PC-9 (cell line): Measurements from ENCODE around the gene HES7. TPM values are rescaled to one million over a fixed set of nuclear protein-coding genes. Genes with fewer than 3 reads are reported as not detected.

Source experiments
- BruUV-seq: library from RNA; stranded (reverse); fragments of 400-500 nt; replicated peaks from 2 replicates; lab custom pipeline; 2021; lab: Mats Ljungman, UMichigan
- CTCF ChIA-PET: fragments of 300-600 bp; sonication (Branson Sonifier 250); formaldehyde crosslinking; loops from one replicate; lab custom pipeline; 2022; ENCODE audit warnings: antibody characterized with exemption; lab: Charles Lee
- POLR2A ChIA-PET: fragments of 300-600 bp; sonication (Branson Sonifier 250); formaldehyde crosslinking; loops from one replicate; lab custom pipeline; 2022; ENCODE audit warnings: antibody characterized with exemption; ENCODE audit not compliant: unreplicated experiment; lab: Charles Lee
- DNase-seq, 2 experiments: peaks; one replicate each; pipeline versions ENCODE4 v3.0.0 to v3.0.0-alpha.2; 2015 to 2022; ENCODE audit warnings: mixed read lengths in 1 of 2
- H2AFZ ChIP-seq: fragments of 200-600 bp; sonication (generic); 2 replicates; pipeline ENCODE4 v1.8.1; 2017; ENCODE audit warnings: antibody characterized with exemption
- H3F3A ChIP-seq: fragments of 200-600 bp; sonication (generic); 2 replicates; pipeline ENCODE4 v1.8.1; 2017; ENCODE audit warnings: antibody characterized with exemption, mild to moderate bottlenecking, low read depth; ENCODE audit not compliant: insufficient read depth
- H3K27ac ChIP-seq: fragments of 200-600 bp; sonication (generic); 2 replicates; pipeline ENCODE4 v1.6.1; 2016; ENCODE audit warnings: mixed run types
- H3K27me3 ChIP-seq: fragments of 200-600 bp; sonication (generic); 2 replicates; pipeline ENCODE4 v1.6.1; 2016; ENCODE audit warnings: low read depth, mixed run types; ENCODE audit not compliant: insufficient read depth
- H3K36me3 ChIP-seq: fragments of 200-600 bp; sonication (generic); 2 replicates; pipeline ENCODE4 v1.6.1; 2016; ENCODE audit warnings: low read depth, mixed run types
- H3K4me1 ChIP-seq: fragments of 200-600 bp; sonication (generic); replicated peaks from 2 replicates; pipeline ENCODE4 v1.6.1; 2016; ENCODE audit warnings: mixed run types; ENCODE audit not compliant: insufficient read depth
- H3K4me2 ChIP-seq: fragments of 200-600 bp; sonication (generic); 2 replicates; pipeline ENCODE4 v1.6.1; 2017; ENCODE audit warnings: mixed run types
- H3K4me3 ChIP-seq: fragments of 200-600 bp; sonication (generic); 2 replicates; pipeline ENCODE4 v1.6.1; 2016; ENCODE audit warnings: mixed run types
- H3K79me2 ChIP-seq: fragments of 200-600 bp; sonication (generic); 2 replicates; pipeline ENCODE4 v1.6.1; 2017; ENCODE audit warnings: low read depth, mixed run types
- H3K9me2 ChIP-seq: fragments of 200-600 bp; sonication (generic); 2 replicates; pipeline ENCODE4 v1.8.1; 2017; ENCODE audit warnings: mild to moderate bottlenecking; ENCODE audit not compliant: insufficient read depth
- H3K9me3 ChIP-seq: fragments of 200-600 bp; sonication (generic); 2 replicates; pipeline ENCODE4 v1.8.1; 2016; ENCODE audit warnings: low read depth; ENCODE audit not compliant: insufficient read depth
- H4K20me1 ChIP-seq: fragments of 200-600 bp; sonication (generic); 2 replicates; pipeline ENCODE4 v1.8.1; 2017; ENCODE audit not compliant: insufficient read depth
- EZH2 ChIP-seq: fragments of 200-600 bp; sonication (generic); IDR thresholded peaks from 2 replicates; pipeline ENCODE4 v1.8.0; 2017; ENCODE audit warnings: antibody characterized with exemption, low read depth
- intact Hi-C: fragments of 100-400 bp; cut with micrococcal nuclease; formaldehyde crosslinking; loops from one replicate; pipeline ENCODE4 v1.10.0; 2022; ENCODE audit not compliant: unreplicated experiment
- total RNA-seq: library from RNA; stranded (reverse); gene quantifications from 2 replicates; pipeline ENCODE4 v1.2.3, GENCODE V29; 2021
- TF ChIP-seq, protein P1 (sequence below): fragments of 200-600 bp; sonication (generic); conservative IDR thresholded peaks from 2 replicates; pipeline ENCODE4 v1.6.1; 2017; ENCODE audit warnings: mixed run types, antibody characterized with exemption, mild to moderate bottlenecking, moderate library complexity

Gene HES7
- total RNA-seq, 1 experiment from 2014 or later = 2.6 TPM

GRCh38 chr17:8167526-8167925 lies 43.6 kb upstream of the HES7 start:
- Histone ChIP-seq H3K4me2 (no peak overlapping the region), H2AFZ (no peak overlapping the region), H3K27ac (no peak overlapping the region), H3F3A (peaks cover 13% of the 10 kb centered on the region; the same call in 1 of the 2 replicates), H4K20me1 (no peaks in the 10 kb centered on the region), H3K79me2 (no peaks in the 10 kb centered on the region), H3K27me3 (no peaks in the 10 kb centered on the region), H3K4me1 (peaks cover 8% of the 10 kb centered on the region; the same call in 1 of the 2 replicates), H3K36me3 (no peaks in the 10 kb centered on the region), H3K9me3 (no peaks in the 10 kb centered on the region), H3K9me2 (no peaks in the 10 kb centered on the region), H3K4me3 (no peak overlapping the region)
- intact Hi-C loops = no loop called here
- DNase-seq = no peak
- ChIA-PET POLR2A (interaction anchor here (0.6 kb wide), 1 partner anchor 18 kb away, joined by 4 read pairs; no protein-coding TSS in a partner anchor), CTCF (no interaction called here)
- no TSS peak for BruUV-seq
- TF ChIP-seq, protein P1, sequence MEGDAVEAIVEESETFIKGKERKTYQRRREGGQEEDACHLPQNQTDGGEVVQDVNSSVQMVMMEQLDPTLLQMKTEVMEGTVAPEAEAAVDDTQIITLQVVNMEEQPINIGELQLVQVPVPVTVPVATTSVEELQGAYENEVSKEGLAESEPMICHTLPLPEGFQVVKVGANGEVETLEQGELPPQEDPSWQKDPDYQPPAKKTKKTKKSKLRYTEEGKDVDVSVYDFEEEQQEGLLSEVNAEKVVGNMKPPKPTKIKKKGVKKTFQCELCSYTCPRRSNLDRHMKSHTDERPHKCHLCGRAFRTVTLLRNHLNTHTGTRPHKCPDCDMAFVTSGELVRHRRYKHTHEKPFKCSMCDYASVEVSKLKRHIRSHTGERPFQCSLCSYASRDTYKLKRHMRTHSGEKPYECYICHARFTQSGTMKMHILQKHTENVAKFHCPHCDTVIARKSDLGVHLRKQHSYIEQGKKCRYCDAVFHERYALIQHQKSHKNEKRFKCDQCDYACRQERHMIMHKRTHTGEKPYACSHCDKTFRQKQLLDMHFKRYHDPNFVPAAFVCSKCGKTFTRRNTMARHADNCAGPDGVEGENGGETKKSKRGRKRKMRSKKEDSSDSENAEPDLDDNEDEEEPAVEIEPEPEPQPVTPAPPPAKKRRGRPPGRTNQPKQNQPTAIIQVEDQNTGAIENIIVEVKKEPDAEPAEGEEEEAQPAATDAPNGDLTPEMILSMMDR = no peak
- no peak for TF ChIP-seq EZH2

GRCh38 chr17:8166731-8167130 lies 42.8 kb upstream of the HES7 start:
- Histone ChIP-seq H3F3A (peaks cover 9% of the 10 kb centered on the region; the same call in 1 of the 2 replicates), H3K9me3 (no peaks in the 10 kb centered on the region), H4K20me1 (no peaks in the 10 kb centered on the region), H3K27ac (no peak overlapping the region; the same call in 1 of the 2 replicates), H3K27me3 (no peaks in the 10 kb centered on the region), H3K4me3 (no peak overlapping the region), H3K9me2 (no peaks in the 10 kb centered on the region), H3K36me3 (no peaks in the 10 kb centered on the region), H3K4me1 (peaks cover 8% of the 10 kb centered on the region; the same call in 1 of the 2 replicates), H3K4me2 (no peak overlapping the region), H2AFZ (no peak overlapping the region), H3K79me2 (peaks cover 7% of the 10 kb centered on the region; the same call in 1 of the 2 replicates)
- ChIA-PET CTCF (no interaction called here), POLR2A (no interaction called here)
- no TSS peak for BruUV-seq
- intact Hi-C loops = no loop called here
- DNase-seq = no peak
- TF ChIP-seq, protein P1 = no peak
- TF ChIP-seq EZH2 = no peak

DNA sequence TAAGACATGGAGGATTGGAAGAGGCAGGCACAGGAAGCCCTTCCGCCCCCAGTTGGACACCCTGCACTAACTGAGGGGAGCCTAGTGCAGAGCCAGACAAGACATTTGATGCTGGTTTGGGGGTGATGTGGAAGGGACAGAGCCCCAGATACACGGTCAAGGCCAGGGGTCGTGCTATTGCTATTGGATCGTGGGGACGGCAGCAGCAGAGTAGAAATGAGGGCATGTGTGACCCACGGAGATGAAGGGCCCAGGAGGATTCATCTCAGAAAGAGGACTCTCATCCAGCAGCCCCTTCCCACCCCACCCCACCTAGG lies 40.9 kb upstream of the HES7 start:
- Histone ChIP-seq H3K27me3 (no peaks in the 10 kb centered on the region), H3K4me2 (no peak overlapping the region), H3K36me3 (no peaks in the 10 kb centered on the region), H3K4me1 (peaks cover 8% of the 10 kb centered on the region; the same call in 1 of the 2 replicates), H2AFZ (no peak overlapping the region), H3F3A (peaks cover 9% of the 10 kb centered on the region; the same call in 1 of the 2 replicates), H3K27ac (no peak overlapping the region), H3K9me3 (no peaks in the 10 kb centered on the region), H3K4me3 (no peak overlapping the region), H4K20me1 (no peaks in the 10 kb centered on the region), H3K79me2 (peaks cover 10% of the 10 kb centered on the region; the same call in 1 of the 2 replicates), H3K9me2 (no peaks in the 10 kb centered on the region)
- intact Hi-C loops = loop anchor here (1.0 kb wide), 1 partner anchor 9 kb away; no protein-coding TSS in a partner anchor
- DNase-seq = no peak
- no peak for TF ChIP-seq EZH2
- TF ChIP-seq, protein P1 = no peak
- ChIA-PET POLR2A (interaction anchor here (1.3 kb wide), 1 partner anchor 8 kb away, joined by 21 read pairs; no protein-coding TSS in a partner anchor), CTCF (interaction anchor here (0.6 kb wide), 1 partner anchor 575 kb away, joined by 8 read pairs; no protein-coding TSS in a partner anchor)
- BruUV-seq = no TSS peak
